ENCODE results near the gene NFIC. TPM values are rescaled to one million over a fixed set of nuclear protein-coding genes. Genes with fewer than 3 reads are reported as not detected.
A peak's percentile ranks its signal among the peaks of the same experiment; 100 is the strongest.
"Not testable (repeated sequence)": the region's sequence is repeated elsewhere in the genome, so short reads cannot be mapped to it uniquely, and the experiment has no call there.

The NFIC gene
- total RNA-seq, 8 experiments from 2014 or later: 0.82 to 77.5 (median 6.3) TPM

- no peak overlapping the region for H3K27ac ChIP-seq
- whole genome bisulfite sequencing, 10 experiments: 50 to 100% (median 68%) methylated on average over 1 to 6 of the region's 9 CpGs; no CpG with 5 or more reads in 2 of the 10 experiments
- in situ Hi-C loops (cut with MboI; ENCODE audit: low pct_unique_long_range_greater_than_20kb in 2 of 9, low sequenced_read_pairs in 9 of 9, unreplicated experiment in 9 of 9): loop anchor here in 3 of 9 experiments (25.0 kb wide), 2 partner anchors 120 to 145 kb away; partner anchors contain the start of genes SMIM24 (in 1 of the 3) and SMIM44 (in 1 of the 3)
- no peak overlapping the region for H3K4me3 ChIP-seq
- no peaks in the 10 kb centered on the region for H3K4me1 ChIP-seq (replicated peaks in 1 of 2)
- ATAC-seq (replicated peaks in 6 of 8): no peak
Measured at GRCh38 chr19:3342246-3342645, 24.1 kb upstream of the NFIC start.

GRCh38 chr19:3342962-3343361 is 23.4 kb upstream of the NFIC start:
- in situ Hi-C loops (cut with MboI; ENCODE audit: low pct_unique_long_range_greater_than_20kb in 2 of 9, low sequenced_read_pairs in 9 of 9, unreplicated experiment in 9 of 9): loop anchor here in 3 of 9 experiments (25.0 kb wide), 2 partner anchors 119 to 144 kb away; partner anchors contain the start of genes SMIM24 (in 1 of the 3) and SMIM44 (in 1 of the 3)
- not testable (repeated sequence) for H3K4me3 ChIP-seq; H3K4me1 ChIP-seq (replicated peaks in 1 of 2); ATAC-seq (replicated peaks in 6 of 8); H3K27ac ChIP-seq
- 60 to 100% (median 77%) methylated on average over 1 to 3 of the region's 9 CpGs; no CpG with 5 or more reads in 4 of the 10 experiments for WGBS, 10 experiments

GRCh38 chr19:3343619-3344502 is 22.5 kb upstream of the NFIC start:
- H3K4me3 ChIP-seq: no peak overlapping the region
- WGBS, 10 experiments: 0 to 90% (median 72%) methylated on average over 2 to 5 of the region's 26 CpGs; no CpG with 5 or more reads in 3 of the 10 experiments
- ATAC-seq (replicated peaks in 6 of 8): peak in 3 of 8 experiments; percentile 90 to 97 (median 96)
- no peaks in the 10 kb centered on the region for H3K4me1 ChIP-seq (replicated peaks in 1 of 2)
- H3K27ac ChIP-seq: no peak overlapping the region
- in situ Hi-C loops (cut with MboI; ENCODE audit: low pct_unique_long_range_greater_than_20kb in 2 of 9, low sequenced_read_pairs in 9 of 9, unreplicated experiment in 9 of 9): loop anchor here in 3 of 9 experiments (25.0 kb wide), 2 partner anchors 118 to 143 kb away; partner anchors contain the start of genes SMIM24 (in 1 of the 3) and SMIM44 (in 1 of the 3)

- Histone ChIP-seq H3K27ac (no peak overlapping the region), H3K4me3 (no peak overlapping the region), H3K4me1 (replicated peaks in 1 of 2) (no peaks in the 10 kb centered on the region)
- in situ Hi-C loops (cut with MboI; ENCODE audit: low pct_unique_long_range_greater_than_20kb in 2 of 9, low sequenced_read_pairs in 9 of 9, unreplicated experiment in 9 of 9): loop anchor here in 3 of 9 experiments (25.0 kb wide), 2 partner anchors 117 to 142 kb away; partner anchors contain the start of genes SMIM24 (in 1 of the 3) and SMIM44 (in 1 of the 3)
- ATAC-seq (replicated peaks in 6 of 8): no peak
- 70 to 100% (median 90%) methylated on average over 2 to 8 of the region's 25 CpGs; no CpG with 5 or more reads in 5 of the 10 experiments for WGBS, 10 experiments
Measured at GRCh38 chr19:3344608-3345598, 21.5 kb upstream of the NFIC start.

GRCh38 chr19:3345850-3346460 is 20.4 kb upstream of the NFIC start:
- in situ Hi-C loops (cut with MboI; ENCODE audit: low pct_unique_long_range_greater_than_20kb in 2 of 9, low sequenced_read_pairs in 9 of 9, unreplicated experiment in 9 of 9): loop anchor here in 3 of 9 experiments (25.0 kb wide), 2 partner anchors 116 to 141 kb away; partner anchors contain the start of genes SMIM24 (in 1 of the 3) and SMIM44 (in 1 of the 3)
- H3K4me3 ChIP-seq: no peak overlapping the region

GRCh38 chr19:3346677-3347353 is 19.6 kb upstream of the NFIC start:
- H3K4me3 ChIP-seq: no peak overlapping the region
- no peak overlapping the region for H3K27ac ChIP-seq
- in situ Hi-C loops (cut with MboI; ENCODE audit: low pct_unique_long_range_greater_than_20kb in 2 of 9, low sequenced_read_pairs in 9 of 9, unreplicated experiment in 9 of 9): loop anchor here in 3 of 9 experiments (25.0 kb wide), 2 partner anchors 115 to 140 kb away; partner anchors contain the start of genes SMIM24 (in 1 of the 3) and SMIM44 (in 1 of the 3)
- WGBS, 10 experiments: 0 to 71% (median 16%) methylated on average over 1 to 6 of the region's 23 CpGs; no CpG with 5 or more reads in 4 of the 10 experiments
- peak in 1 of 8 experiments; percentile 32 for ATAC-seq (replicated peaks in 6 of 8)
- H3K4me1 ChIP-seq (replicated peaks in 1 of 2): no peaks in the 10 kb centered on the region

More at GRCh38 chr19:3345850-3346460, 20.4 kb upstream of the NFIC start:
- no peaks in the 10 kb centered on the region for H3K4me1 ChIP-seq (replicated peaks in 1 of 2)
- H3K27ac ChIP-seq: no peak overlapping the region
- ATAC-seq (replicated peaks in 6 of 8): no peak
- WGBS, 10 experiments: 51 to 100% (median 74%) methylated on average over 1 to 8 of the region's 15 CpGs; no CpG with 5 or more reads in 4 of the 10 experiments

GRCh38 chr19:3348042-3348441 is 18.3 kb upstream of the NFIC start:
- in situ Hi-C loops (cut with MboI; ENCODE audit: low pct_unique_long_range_greater_than_20kb in 2 of 9, low sequenced_read_pairs in 9 of 9, unreplicated experiment in 9 of 9): loop anchor here in 3 of 9 experiments (25.0 kb wide), 2 partner anchors 114 to 139 kb away; partner anchors contain the start of genes SMIM24 (in 1 of the 3) and SMIM44 (in 1 of the 3)
- no peak for ATAC-seq (replicated peaks in 6 of 8)
- Histone ChIP-seq H3K27ac (no peak overlapping the region), H3K4me3 (no peak overlapping the region), H3K4me1 (replicated peaks in 1 of 2) (no peaks in the 10 kb centered on the region)
- 50 to 100% (median 63%) methylated on average over 1 to 9 of the region's 11 CpGs; no CpG with 5 or more reads in 3 of the 10 experiments for WGBS, 10 experiments

GRCh38 chr19:3348469-3348868 is 17.9 kb upstream of the NFIC start:
- H3K4me3 ChIP-seq; ATAC-seq (replicated peaks in 6 of 8); H3K4me1 ChIP-seq (replicated peaks in 1 of 2); H3K27ac ChIP-seq: not testable (repeated sequence)
- WGBS, 10 experiments: 62 to 100% (median 89%) methylated on average over 1 to 10 of the region's 11 CpGs; no CpG with 5 or more reads in 3 of the 10 experiments
- in situ Hi-C loops (cut with MboI; ENCODE audit: low pct_unique_long_range_greater_than_20kb in 2 of 9, low sequenced_read_pairs in 9 of 9, unreplicated experiment in 9 of 9): loop anchor here in 3 of 9 experiments (25.0 kb wide), 2 partner anchors 114 to 139 kb away; partner anchors contain the start of genes SMIM24 (in 1 of the 3) and SMIM44 (in 1 of the 3)

GRCh38 chr19:3350014-3350663 is 16.2 kb upstream of the NFIC start:
- no peaks in the 10 kb centered on the region for H3K4me1 ChIP-seq (replicated peaks in 1 of 2)
- ATAC-seq (replicated peaks in 6 of 8): no peak
- in situ Hi-C loops (cut with MboI; ENCODE audit: low pct_unique_long_range_greater_than_20kb in 2 of 9, low sequenced_read_pairs in 9 of 9, unreplicated experiment in 9 of 9): no loop called here
- H3K27ac ChIP-seq: no peak overlapping the region
- 0 to 81% (median 36%) methylated on average over 1 to 7 of the region's 9 CpGs; no CpG with 5 or more reads in 2 of the 10 experiments for WGBS, 10 experiments
- H3K4me3 ChIP-seq: no peak overlapping the region

GRCh38 chr19:3351702-3352447 is 14.5 kb upstream of the NFIC start:
- ATAC-seq (replicated peaks in 6 of 8): no peak
- H3K27ac ChIP-seq: no peak overlapping the region
- no peaks in the 10 kb centered on the region for H3K4me1 ChIP-seq (replicated peaks in 1 of 2)
- in situ Hi-C loops (cut with MboI; ENCODE audit: low pct_unique_long_range_greater_than_20kb in 2 of 9, low sequenced_read_pairs in 9 of 9, unreplicated experiment in 9 of 9): no loop called here
- no peak overlapping the region for H3K4me3 ChIP-seq
- WGBS, 10 experiments: 65 to 100% (median 87%) methylated on average over 2 to 6 of the region's 8 CpGs; no CpG with 5 or more reads in 4 of the 10 experiments

All from motor neuron (in vitro differentiated cells).